T-helper 9 cell (primary cell): ENCODE measurements around the gene GPHN.
"Not testable (repeated sequence)": the region's sequence is repeated elsewhere in the genome, so short reads cannot be mapped to it uniquely, and the experiment has no call there.

Experiments
- DNase-seq: peaks from one replicate; pipeline ENCODE4 v3.0.0-alpha.2; 2020

GPHN gene

GRCh38 chr14:66680216-66680615 is 172.3 kb downstream of the GPHN start:
- no peak for DNase-seq

GRCh38 chr14:66696326-66696725 is 188.4 kb downstream of the GPHN start:
- DNase-seq, result no peak

GRCh38 chr14:66698503-66698902 is 190.6 kb downstream of the GPHN start:
- DNase-seq, result no peak

- no peak for DNase-seq
Measured at GRCh38 chr14:66701813-66702212, 193.9 kb downstream of the GPHN start.

- DNase-seq, result no peak
Measured at GRCh38 chr14:66708267-66708666, 200.3 kb downstream of the GPHN start.

GRCh38 chr14:66709291-66709690 is 201.3 kb downstream of the GPHN start:
- DNase-seq, result no peak

- DNase-seq, result not testable (repeated sequence)
Measured at GRCh38 chr14:66714291-66714690, 206.3 kb downstream of the GPHN start.

- not testable (repeated sequence) for DNase-seq
Measured at GRCh38 chr14:66715313-66715712, 207.4 kb downstream of the GPHN start.

GRCh38 chr14:66716227-66716626 is 208.3 kb downstream of the GPHN start:
- no peak for DNase-seq

GRCh38 chr14:66717561-66718140 is 209.7 kb downstream of the GPHN start:
- DNase-seq, result no peak

DNA sequence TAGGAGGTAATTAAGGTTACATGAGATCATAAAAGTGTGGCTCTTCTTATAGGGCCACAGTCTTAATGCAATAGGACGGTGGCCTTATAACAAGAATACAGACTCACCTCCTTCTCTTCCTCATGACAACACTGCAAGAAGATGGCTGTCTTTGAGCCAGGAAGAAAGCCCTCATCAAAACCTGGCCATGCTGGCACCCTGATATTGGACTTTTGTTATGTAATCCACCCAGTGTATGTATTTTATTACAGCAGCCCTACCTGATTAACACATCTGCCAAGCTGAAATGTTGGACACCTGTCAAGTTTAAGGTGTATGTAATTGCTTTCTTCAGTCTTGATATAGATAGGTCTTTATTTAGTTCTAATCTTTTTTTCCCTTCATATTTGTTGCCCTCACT is 217.0 kb downstream of the GPHN start:
- no peak for DNase-seq

GRCh38 chr14:66731298-66731697 is 223.4 kb downstream of the GPHN start:
- DNase-seq, result not testable (repeated sequence)

DNA sequence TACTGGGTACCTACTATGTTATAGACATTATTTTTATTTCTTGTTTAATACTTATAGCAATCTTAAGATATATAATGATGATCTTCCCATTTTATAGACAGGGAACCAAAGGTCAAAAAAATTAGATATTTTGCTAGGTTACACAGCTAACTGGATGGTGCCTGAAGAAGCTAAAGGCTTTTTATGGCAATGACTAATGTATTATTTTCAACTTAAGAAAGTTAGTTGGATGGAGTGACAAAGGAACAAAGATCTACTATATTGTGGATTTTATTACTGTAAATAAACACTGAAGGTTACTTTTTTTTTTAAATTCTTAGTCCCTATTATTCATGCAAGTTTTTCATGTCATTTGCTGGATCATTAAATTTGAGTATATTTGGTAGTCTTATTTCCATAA is 227.9 kb downstream of the GPHN start:
- DNase-seq, result no peak

GRCh38 chr14:66739826-66740225 is 231.9 kb downstream of the GPHN start:
- DNase-seq, result no peak

DNA sequence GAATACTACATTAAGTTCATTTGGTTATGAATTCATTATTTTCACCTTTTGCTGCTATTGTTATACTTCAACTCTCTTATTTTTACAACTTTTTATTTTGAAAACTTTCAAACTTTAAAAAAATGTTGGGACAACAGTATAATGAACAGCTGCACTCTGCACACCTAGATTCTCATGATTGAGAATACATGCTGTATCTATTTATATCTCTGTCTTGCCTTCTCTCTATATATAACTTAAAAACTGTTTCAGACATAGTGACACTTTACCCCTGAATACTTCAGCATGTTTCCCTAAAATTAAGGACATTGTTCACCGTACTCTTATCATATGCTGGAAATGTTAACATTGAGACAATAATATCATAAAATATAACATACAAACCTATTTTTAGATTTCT is 237.1 kb downstream of the GPHN start:
- DNase-seq, result no peak

DNA sequence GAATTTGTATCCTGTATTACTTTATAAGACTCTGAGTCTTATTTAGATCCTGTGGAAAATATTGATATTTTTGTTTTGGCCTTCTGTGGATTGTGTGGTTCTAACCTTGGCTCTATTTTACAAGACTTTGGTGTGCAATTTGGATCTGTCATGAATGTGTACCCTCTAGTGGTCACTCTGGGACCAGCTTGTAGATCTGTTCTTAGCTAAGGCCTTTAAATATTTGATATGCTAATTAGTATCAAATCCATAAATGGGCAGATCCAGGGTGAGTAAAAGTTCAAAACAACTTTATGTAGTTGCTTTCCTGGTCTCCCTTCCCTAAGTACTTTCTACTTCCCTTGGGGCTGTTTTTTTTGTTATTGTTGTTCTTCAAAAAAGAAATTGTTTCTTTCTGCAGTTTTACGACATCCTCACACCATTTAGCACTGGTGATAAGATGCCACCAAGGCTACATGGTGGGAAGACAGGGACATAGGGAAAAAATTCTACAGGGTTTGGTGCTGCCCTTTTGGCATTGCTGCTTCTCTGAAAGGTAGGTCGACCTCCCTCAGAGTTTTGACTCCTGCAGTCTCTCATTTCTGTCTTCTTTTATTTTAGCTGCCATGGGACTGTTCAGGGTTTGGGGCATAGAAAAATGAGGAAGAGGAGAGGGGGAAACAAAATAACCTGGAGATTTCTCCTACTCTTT is 238.5 kb downstream of the GPHN start:
- DNase-seq, result no peak

DNA sequence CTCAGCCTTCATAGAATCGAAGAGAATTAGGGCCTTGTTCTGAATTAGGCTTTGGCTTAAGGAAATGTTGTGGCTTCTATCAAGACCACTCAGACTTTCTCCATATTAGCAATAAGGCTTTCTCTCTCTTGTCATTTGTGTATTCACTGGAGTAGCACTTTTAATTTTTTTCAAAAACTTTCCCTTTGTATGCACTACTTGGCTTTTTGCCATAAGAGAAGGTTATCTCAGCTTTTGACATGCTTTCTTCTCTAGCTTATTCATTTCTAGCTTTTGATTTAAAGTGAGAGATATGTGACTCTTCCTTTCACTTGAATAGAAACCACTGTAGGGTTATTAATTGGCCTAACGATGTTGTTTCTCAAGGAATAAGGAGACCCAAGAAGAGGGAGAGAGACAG is 244.2 kb downstream of the GPHN start:
- DNase-seq, result no peak

DNA sequence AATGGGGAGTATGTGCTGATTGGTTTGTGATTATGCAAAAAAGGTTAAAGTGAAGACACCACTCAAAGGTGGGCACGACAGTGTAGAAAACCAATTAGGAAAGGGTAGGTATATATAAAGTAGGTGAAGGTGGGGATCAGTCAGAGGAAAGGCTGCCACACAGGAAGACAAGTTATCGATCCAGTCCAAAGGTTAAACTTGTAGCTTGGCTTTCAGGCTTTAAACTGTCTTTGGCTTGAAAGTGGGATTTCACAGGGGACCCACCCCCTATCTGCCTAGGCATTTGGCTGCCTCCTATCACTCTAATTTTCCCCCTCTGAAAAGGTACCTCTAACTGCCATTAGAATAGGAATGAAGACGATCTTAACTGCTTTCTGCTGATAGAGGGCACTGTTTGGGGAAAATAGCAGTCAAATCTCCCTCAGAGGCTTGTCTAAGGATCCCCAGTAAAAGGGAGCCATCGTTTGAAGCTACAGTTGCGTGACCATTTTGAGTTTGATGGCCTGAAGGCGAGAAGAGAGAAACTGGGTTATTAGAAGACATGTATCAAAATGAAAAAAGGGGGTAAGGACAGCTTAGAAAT is 250.2 kb downstream of the GPHN start:
- DNase-seq, result no peak

DNA sequence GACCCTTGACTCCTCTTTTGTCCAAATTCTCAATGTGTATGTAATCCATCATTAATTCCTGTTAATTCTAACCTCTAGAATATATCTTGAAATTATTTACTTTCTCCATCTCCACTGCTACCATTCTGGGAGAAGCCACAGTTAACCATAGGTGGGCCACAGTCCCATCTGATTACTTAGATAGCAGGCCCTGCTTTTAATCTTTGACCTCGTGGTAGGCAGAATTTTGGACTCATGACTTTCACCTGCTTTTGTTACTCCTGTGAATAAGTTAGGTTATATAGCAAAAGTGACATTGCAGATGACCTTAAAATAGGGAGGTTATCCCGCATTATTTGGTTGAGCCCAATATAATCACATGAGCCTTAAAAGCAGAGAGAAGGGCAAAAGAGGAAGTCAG is 264.2 kb downstream of the GPHN start:
- no peak for DNase-seq

DNA sequence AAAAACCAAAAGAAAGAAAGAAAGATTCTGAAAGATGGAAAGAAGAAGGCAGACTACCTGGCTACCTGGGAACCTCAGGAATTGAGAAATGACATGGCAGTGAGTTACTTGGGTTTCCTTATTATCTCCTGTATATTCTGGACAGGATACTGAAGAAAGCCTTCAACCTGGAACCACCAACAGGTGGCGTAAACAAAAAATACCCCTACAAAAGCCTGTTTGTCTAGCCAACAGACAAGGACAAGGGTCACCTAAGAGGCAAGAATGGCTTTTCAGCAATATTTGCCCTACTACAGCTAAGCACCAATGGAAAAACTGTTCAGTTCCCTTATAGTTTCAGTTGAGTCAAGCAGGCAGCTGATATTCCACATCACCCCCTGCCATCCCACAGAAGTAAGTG is 274.9 kb downstream of the GPHN start:
- no peak for DNase-seq

GRCh38 chr14:66790101-66790500 is 282.2 kb downstream of the GPHN start:
- DNase-seq, result no peak

GRCh38 chr14:66802962-66803361 is 295.0 kb downstream of the GPHN start:
- no peak for DNase-seq

DNA sequence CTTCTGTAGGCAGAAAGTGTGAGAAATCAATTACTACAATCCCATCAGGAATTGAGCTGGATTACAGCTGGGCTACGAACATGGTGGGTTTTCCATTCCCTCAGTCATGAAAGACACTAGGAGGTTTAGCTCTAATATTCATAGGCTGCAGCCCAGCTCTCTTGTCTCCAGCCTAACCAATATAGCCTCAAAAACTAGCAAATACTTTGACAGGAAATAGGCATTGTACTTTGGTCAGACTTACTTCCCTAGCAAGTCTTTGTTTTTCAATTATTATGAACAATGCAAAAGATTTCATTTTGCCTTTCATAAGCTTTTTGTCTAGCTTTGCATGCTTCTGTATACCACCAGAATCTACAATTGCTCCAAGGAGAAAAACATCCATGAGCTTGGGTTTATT is 296.2 kb downstream of the GPHN start:
- DNase-seq, result no peak

DNA sequence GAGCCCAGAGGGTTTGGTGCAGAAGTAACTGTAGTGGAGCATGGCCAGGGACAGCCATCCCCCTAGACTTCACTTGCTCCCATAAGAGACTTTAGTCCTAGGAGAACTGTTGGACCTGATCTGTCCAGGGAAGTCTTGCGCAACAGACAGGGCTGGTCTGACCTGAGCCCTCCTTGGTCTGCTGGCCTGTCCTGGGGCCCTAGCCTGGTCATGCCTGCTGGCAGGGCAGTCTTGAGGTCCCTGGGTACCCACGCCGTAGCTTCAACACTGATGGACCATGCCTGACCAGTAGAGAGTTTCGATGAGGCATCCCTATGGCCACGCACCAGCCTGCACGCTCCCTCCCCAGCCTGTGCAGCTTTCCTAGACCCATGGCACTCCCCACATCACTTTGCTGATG is 305.7 kb downstream of the GPHN start:
- no peak for DNase-seq

DNA sequence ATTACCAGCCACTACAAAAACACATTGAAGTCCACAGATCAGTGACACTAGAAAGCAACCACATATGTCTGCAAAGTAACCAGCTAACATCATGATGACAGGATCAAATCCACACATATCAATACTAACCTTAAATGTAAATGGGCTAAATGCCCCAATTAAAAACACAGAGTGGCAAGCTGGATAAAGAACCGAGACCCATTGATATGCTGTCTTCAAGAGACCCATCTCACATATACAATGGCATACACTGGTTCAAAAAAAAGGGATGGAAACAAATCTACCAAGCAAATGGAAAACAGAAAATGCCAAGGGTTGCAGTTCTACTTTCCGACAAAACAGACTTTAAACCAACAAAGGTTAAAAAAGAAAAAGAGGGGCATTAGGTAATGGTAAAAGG is 307.7 kb downstream of the GPHN start:
- DNase-seq, result no peak
